ENCODE data around the gene AJM1. TPM values are rescaled to one million over a fixed set of nuclear protein-coding genes. Genes with fewer than 3 reads are reported as not detected.

The AJM1 gene
- total and polyA plus RNA-seq, 5 donors from 2014 or later, result 0.10 to 4.3 (median 0.11) TPM; not detected in 2

DNA sequence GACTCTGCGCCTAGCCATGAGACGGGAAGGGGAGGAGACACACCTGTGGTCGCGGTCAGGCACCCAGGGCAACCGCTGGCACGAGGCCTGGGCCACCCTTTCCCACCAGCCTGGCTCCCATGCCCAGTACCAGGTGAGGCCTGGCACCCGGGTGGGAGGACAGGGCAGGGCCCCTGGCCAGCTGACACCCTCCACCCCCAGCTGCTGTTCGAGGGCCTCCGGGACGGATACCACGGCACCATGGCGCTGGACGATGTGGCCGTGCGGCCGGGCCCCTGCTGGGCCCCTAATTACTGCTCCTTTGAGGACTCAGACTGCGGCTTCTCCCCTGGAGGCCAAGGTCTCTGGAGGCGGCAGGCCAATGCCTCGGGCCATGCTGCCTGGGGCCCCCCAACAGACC lies 14.9 kb downstream of the AJM1 start:
- Mint-ChIP-seq H3K27me3 (no peaks in the 10 kb centered on the region), H3K4me1 (peaks cover 0 to 2% (median 0%) of the 10 kb centered on the region in 4 donors), H3K9me3 (peaks cover 0 to 1% (median 0%) of the 10 kb centered on the region in 7 donors), H3K27ac (no peak overlapping the region), H3K4me3 (no peak overlapping the region), H3K36me3 (peaks cover 3% of the 10 kb centered on the region)
- Histone ChIP-seq H3K4me1 (ENCODE audit: control insufficient read depth, insufficient read depth, low read length, poor library complexity, severe bottlenecking) (no peaks in the 10 kb centered on the region), H3K4me3 (ENCODE audit: low read depth, low read length) (no peak overlapping the region), H3K27me3 (ENCODE audit: control insufficient read depth, insufficient read depth, low read length) (no peaks in the 10 kb centered on the region), H3K36me3 (ENCODE audit: control insufficient read depth, insufficient read depth, low read length) (peaks cover 9% of the 10 kb centered on the region), H3K27ac (ENCODE audit: insufficient read depth, low read length, poor library complexity, severe bottlenecking) (no peak overlapping the region), H3K9me3 (ENCODE audit: control insufficient read depth in 2 of 2, low read length in 2 of 2) (no peaks in the 10 kb centered on the region)
- ATAC-seq (ENCODE audit: low read depth in 2 of 2) (no peak), DNase-seq (no peak)

DNA sequence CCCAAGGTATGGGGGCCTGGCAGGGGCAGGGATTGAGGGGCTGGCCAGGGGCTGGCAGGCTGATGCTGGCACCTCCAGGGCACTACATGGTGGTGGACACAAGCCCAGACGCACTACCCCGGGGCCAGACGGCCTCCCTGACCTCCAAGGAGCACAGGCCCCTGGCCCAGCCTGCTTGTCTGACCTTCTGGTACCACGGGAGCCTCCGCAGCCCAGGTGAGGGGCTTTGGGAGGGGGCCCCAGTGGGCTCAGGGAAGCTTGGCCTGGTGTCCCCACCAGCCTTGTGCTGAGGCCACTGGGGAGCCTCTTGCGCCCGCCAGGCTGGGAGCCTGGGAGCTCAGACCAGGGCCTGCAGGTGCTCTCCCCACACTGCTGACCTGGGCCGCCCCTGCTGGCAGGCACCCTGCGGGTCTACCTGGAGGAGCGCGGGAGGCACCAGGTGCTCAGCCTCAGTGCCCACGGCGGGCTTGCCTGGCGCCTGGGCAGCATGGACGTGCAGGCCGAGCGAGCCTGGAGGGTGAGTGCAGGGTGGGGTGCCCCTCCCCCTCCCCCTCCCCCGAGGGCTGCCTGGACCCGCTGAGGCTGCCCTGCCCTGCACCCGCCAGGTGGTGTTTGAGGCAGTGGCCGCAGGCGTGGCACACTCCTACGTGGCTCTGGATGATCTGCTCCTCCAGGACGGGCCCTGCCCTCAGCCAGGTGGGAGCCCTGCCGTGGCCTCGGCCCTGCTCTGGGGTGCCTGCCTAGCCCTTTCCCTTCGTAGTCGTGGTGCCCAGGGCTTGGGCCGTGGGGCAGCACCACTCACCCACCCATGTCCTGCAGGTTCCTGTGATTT lies 15.5 kb downstream of the AJM1 start:
- H3K4me1 ChIP-seq (ENCODE audit: control insufficient read depth, insufficient read depth, low read length, poor library complexity, severe bottlenecking), result no peaks in the 10 kb centered on the region
- no peak overlapping the region for H3K27ac Mint-ChIP-seq
- no peaks in the 10 kb centered on the region for H3K9me3 ChIP-seq (ENCODE audit: control insufficient read depth in 2 of 2, low read length in 2 of 2)
- H3K4me3 ChIP-seq (ENCODE audit: low read depth, low read length), result no peak overlapping the region
- peaks cover 16% of the 10 kb centered on the region for H3K36me3 ChIP-seq (ENCODE audit: control insufficient read depth, insufficient read depth, low read length)
- H3K9me3 Mint-ChIP-seq, result peaks cover 0 to 1% (median 0%) of the 10 kb centered on the region in 7 donors
- no peaks in the 10 kb centered on the region for H3K27me3 Mint-ChIP-seq
- H3K27me3 ChIP-seq (ENCODE audit: control insufficient read depth, insufficient read depth, low read length), result no peaks in the 10 kb centered on the region
- H3K27ac ChIP-seq (ENCODE audit: insufficient read depth, low read length, poor library complexity, severe bottlenecking), result no peak overlapping the region
- peaks cover 0 to 2% (median 0%) of the 10 kb centered on the region in 4 donors for H3K4me1 Mint-ChIP-seq
- H3K4me3 Mint-ChIP-seq, result no peak overlapping the region
- no peak for DNase-seq
- no peak for ATAC-seq (ENCODE audit: low read depth in 2 of 2)
- H3K36me3 Mint-ChIP-seq, result peaks cover 3% of the 10 kb centered on the region

DNA sequence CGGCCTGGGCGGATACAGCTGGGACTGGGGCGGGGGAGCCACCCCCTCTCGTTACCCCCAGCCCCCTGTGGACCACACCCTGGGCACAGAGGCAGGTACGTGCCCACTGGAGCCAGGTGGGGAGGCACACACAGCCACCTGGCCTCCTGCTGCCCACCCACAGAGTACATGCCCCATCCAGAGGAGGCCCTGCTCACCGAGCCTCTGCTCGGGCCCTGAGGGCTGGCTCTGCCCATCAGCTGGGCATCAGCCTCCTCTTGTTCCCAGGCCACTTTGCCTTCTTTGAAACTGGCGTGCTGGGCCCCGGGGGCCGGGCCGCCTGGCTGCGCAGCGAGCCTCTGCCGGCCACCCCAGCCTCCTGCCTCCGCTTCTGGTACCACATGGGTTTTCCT lies 16.2 kb downstream of the AJM1 start:
- ATAC-seq (ENCODE audit: low read depth in 2 of 2) (no peak), DNase-seq (no peak)
- Histone ChIP-seq H3K4me3 (ENCODE audit: low read depth, low read length) (no peak overlapping the region), H3K4me1 (ENCODE audit: control insufficient read depth, insufficient read depth, low read length, poor library complexity, severe bottlenecking) (no peaks in the 10 kb centered on the region), H3K36me3 (ENCODE audit: control insufficient read depth, insufficient read depth, low read length) (peaks cover 22% of the 10 kb centered on the region), H3K27ac (ENCODE audit: insufficient read depth, low read length, poor library complexity, severe bottlenecking) (no peak overlapping the region), H3K9me3 (ENCODE audit: control insufficient read depth in 2 of 2, low read length in 2 of 2) (no peaks in the 10 kb centered on the region), H3K27me3 (ENCODE audit: control insufficient read depth, insufficient read depth, low read length) (no peaks in the 10 kb centered on the region)
- Mint-ChIP-seq H3K4me1 (peaks cover 0 to 2% (median under 1%) of the 10 kb centered on the region in 4 donors), H3K27ac (no peak overlapping the region), H3K36me3 (peaks cover 3% of the 10 kb centered on the region), H3K9me3 (peaks cover 0 to 1% (median 0%) of the 10 kb centered on the region in 7 donors), H3K4me3 (no peak overlapping the region), H3K27me3 (no peaks in the 10 kb centered on the region)

DNA sequence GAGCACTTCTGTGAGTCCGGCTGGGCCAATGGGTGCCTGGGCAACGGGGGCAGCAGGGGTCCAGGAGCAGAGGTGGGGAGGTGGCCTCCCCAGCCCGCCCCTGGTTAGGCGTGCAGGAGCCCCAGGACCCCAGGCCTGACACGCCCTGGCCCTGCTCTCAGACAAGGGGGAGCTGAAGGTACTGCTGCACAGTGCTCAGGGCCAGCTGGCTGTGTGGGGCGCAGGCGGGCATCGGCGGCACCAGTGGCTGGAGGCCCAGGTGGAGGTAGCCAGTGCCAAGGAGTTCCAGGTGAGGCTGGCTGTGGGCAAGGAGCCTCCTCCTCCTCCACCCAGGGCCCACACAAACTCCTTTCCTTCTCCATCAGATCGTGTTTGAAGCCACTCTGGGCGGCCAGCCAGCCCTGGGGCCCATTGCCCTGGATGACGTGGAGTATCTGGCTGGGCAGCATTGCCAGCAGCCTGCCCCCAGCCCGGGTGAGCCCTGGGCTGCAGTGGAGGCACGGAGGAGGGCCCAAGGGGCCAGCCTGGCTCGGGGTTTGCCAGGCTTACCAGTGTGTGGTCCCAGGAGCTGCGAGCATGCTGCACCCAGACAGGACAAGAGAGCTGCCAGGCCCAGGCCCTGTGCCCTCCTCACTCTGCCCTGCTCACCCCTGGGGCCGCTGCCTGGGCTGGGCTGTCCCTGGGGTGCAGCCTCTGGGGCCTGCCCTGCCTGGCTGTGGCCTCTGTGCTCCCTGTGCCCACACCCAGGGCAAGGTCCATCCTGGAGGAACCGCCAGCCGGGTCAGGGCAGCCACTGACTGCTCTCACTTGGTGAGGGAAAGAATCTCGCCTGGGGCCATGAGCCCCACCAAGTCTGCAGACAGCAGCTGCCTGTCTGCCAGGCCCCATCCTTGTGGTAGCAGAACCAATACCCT lies 16.8 kb downstream of the AJM1 start:
- H3K36me3 ChIP-seq (ENCODE audit: control insufficient read depth, insufficient read depth, low read length), result peaks cover 28% of the 10 kb centered on the region
- no peaks in the 10 kb centered on the region for H3K4me1 ChIP-seq (ENCODE audit: control insufficient read depth, insufficient read depth, low read length, poor library complexity, severe bottlenecking)
- no peaks in the 10 kb centered on the region for H3K9me3 ChIP-seq (ENCODE audit: control insufficient read depth in 2 of 2, low read length in 2 of 2)
- H3K27ac ChIP-seq (ENCODE audit: insufficient read depth, low read length, poor library complexity, severe bottlenecking), result no peak overlapping the region
- no peaks in the 10 kb centered on the region for H3K27me3 Mint-ChIP-seq
- no peak for ATAC-seq (ENCODE audit: low read depth in 2 of 2)
- H3K27ac Mint-ChIP-seq, result no peak overlapping the region
- no peaks in the 10 kb centered on the region for H3K27me3 ChIP-seq (ENCODE audit: control insufficient read depth, insufficient read depth, low read length)
- peaks cover 0 to 7% (median 6%) of the 10 kb centered on the region in 4 donors for H3K4me1 Mint-ChIP-seq
- H3K4me3 ChIP-seq (ENCODE audit: low read depth, low read length), result no peak overlapping the region
- H3K36me3 Mint-ChIP-seq, result peaks cover 7% of the 10 kb centered on the region
- H3K9me3 Mint-ChIP-seq, result peaks cover 0 to 1% (median 0%) of the 10 kb centered on the region in 7 donors
- H3K4me3 Mint-ChIP-seq, result no peak overlapping the region
- no peak for DNase-seq

DNA sequence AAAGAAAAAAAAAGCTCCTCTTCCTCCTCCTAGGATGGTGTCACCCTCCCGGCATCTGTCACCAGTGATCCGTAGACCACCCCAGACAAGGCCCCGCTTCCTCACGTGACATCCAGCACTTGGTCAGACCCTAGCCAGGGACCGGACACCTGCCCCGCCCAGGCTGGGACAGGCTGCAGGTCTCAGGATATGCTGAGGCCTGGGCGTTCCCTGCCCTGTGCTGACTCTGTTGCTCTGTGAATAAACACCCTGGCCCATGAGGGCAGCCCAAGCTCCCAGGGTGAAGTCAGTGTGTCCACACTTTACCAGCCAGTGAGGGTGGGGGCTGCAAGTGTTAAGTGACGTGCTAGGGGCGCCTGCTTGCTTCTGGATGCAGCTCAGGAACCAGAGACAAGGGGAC lies 18.3 kb downstream of the AJM1 start:
- no peak overlapping the region for H3K27ac Mint-ChIP-seq
- H3K4me1 Mint-ChIP-seq, result peaks cover 0 to 19% (median 10%) of the 10 kb centered on the region in 4 donors
- Histone ChIP-seq H3K27ac (ENCODE audit: insufficient read depth, low read length, poor library complexity, severe bottlenecking) (no peak overlapping the region), H3K27me3 (ENCODE audit: control insufficient read depth, insufficient read depth, low read length) (no peaks in the 10 kb centered on the region), H3K9me3 (ENCODE audit: control insufficient read depth in 2 of 2, low read length in 2 of 2) (no peaks in the 10 kb centered on the region), H3K36me3 (ENCODE audit: control insufficient read depth, insufficient read depth, low read length) (peaks cover 28% of the 10 kb centered on the region), H3K4me3 (ENCODE audit: low read depth, low read length) (no peak overlapping the region), H3K4me1 (ENCODE audit: control insufficient read depth, insufficient read depth, low read length, poor library complexity, severe bottlenecking) (peaks cover 9% of the 10 kb centered on the region)
- H3K9me3 Mint-ChIP-seq, result peaks cover 0 to 1% (median 0%) of the 10 kb centered on the region in 7 donors
- peak overlapping the region in 1 of 4 donors; percentile 48 for H3K4me3 Mint-ChIP-seq
- DNase-seq (no peak), ATAC-seq (ENCODE audit: low read depth in 2 of 2) (no peak)
- H3K27me3 Mint-ChIP-seq, result no peaks in the 10 kb centered on the region
- H3K36me3 Mint-ChIP-seq, result peaks cover 10% of the 10 kb centered on the region

DNA sequence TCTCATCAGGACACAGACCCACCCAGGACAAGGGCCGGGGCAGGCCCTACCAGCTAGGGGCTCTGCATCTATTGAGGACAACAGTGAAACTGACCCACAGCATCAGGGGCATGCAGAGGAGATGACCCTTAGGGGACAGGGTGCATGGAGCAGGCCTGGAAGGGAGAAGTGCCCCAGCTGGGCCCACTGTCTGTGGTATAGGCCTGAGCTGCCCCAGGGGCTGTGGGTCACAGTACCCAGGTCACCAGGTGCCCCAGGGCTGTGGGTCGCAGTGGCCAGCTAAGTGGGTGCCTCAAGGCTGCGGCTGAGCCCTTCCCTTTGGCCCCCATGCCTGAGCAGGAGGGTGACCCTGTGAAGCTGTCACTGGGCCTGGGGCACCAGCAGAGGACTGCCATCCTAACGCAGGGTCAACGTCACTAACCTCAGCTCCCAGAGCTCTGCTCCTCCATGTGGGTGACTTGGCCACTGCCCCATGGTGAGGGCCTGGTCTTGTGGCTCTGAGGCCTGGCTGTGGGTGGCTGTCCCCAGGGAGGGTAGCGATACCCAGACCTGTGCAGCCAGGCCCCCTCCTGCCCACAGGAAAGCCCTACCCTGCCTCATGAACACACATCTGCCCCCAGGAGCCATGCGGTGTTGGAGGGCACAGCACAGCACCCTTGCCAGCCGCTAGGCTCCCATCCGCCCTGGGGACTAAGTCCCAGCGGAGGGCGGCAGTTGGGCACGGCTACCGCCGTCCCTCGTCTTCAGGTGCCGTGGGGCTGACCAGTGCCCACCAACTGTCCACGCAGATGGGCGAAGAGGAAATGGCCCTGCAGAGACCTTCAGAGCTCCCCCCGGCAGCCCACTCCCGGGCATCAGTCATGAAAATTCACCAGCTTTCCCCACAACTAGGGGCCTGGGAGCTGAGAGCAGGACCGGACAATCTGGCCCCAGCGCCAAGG lies 18.9 kb downstream of the AJM1 start:
- Mint-ChIP-seq H3K4me3 (no peak overlapping the region), H3K4me1 (peaks cover 0 to 19% (median 10%) of the 10 kb centered on the region in 4 donors), H3K36me3 (peaks cover 10% of the 10 kb centered on the region), H3K27ac (no peak overlapping the region), H3K9me3 (peaks cover 0 to 1% (median 0%) of the 10 kb centered on the region in 7 donors), H3K27me3 (no peaks in the 10 kb centered on the region)
- peaks cover 28% of the 10 kb centered on the region for H3K36me3 ChIP-seq (ENCODE audit: control insufficient read depth, insufficient read depth, low read length)
- H3K27me3 ChIP-seq (ENCODE audit: control insufficient read depth, insufficient read depth, low read length), result no peaks in the 10 kb centered on the region
- no peak overlapping the region for H3K4me3 ChIP-seq (ENCODE audit: low read depth, low read length)
- ATAC-seq (ENCODE audit: low read depth in 2 of 2) (no peak), DNase-seq (no peak)
- no peak overlapping the region for H3K27ac ChIP-seq (ENCODE audit: insufficient read depth, low read length, poor library complexity, severe bottlenecking)
- peaks cover 11% of the 10 kb centered on the region for H3K4me1 ChIP-seq (ENCODE audit: control insufficient read depth, insufficient read depth, low read length, poor library complexity, severe bottlenecking)
- no peaks in the 10 kb centered on the region for H3K9me3 ChIP-seq (ENCODE audit: control insufficient read depth in 2 of 2, low read length in 2 of 2)

DNA sequence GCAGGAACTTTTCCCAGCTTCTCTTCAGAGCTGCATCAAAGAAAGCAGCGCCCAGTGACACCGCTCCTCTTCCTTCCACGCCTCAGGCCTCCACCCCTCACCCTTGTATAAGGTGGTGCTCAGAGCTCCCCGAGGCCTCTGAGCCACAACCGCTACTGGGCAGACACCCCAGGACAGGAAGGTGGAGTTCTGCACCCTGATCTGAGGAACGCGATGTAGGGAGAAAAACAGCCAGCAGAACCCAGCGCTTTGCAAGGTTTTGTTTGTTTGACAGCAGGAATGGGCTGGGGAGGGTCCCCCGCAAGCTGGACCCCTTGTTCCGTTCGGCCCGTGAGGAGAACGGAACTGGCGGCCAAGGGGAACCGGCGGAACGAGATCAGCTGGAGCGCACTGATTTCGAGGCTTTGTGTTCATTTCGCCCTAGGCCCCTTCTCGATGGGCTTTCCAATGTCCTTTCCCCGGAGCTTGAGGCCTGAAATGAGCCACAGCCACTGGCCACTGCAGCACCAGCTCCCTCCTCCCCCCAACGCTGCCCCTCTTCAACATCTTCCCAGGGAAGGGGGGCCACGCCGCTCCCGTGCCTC lies 19.7 kb downstream of the AJM1 start:
- no peak overlapping the region for H3K4me3 Mint-ChIP-seq
- no peak overlapping the region for H3K4me3 ChIP-seq (ENCODE audit: low read depth, low read length)
- no peaks in the 10 kb centered on the region for H3K27me3 ChIP-seq (ENCODE audit: control insufficient read depth, insufficient read depth, low read length)
- no peak for DNase-seq
- ATAC-seq (ENCODE audit: low read depth in 2 of 2), result no peak
- peaks cover 0 to 1% (median 0%) of the 10 kb centered on the region in 7 donors for H3K9me3 Mint-ChIP-seq
- no peaks in the 10 kb centered on the region for H3K9me3 ChIP-seq (ENCODE audit: control insufficient read depth in 2 of 2, low read length in 2 of 2)
- H3K36me3 ChIP-seq (ENCODE audit: control insufficient read depth, insufficient read depth, low read length), result peaks cover 28% of the 10 kb centered on the region
- no peak overlapping the region for H3K27ac Mint-ChIP-seq
- H3K36me3 Mint-ChIP-seq, result peaks cover 10% of the 10 kb centered on the region
- peaks cover 0 to 19% (median 10%) of the 10 kb centered on the region in 4 donors for H3K4me1 Mint-ChIP-seq
- H3K4me1 ChIP-seq (ENCODE audit: control insufficient read depth, insufficient read depth, low read length, poor library complexity, severe bottlenecking), result peaks cover 11% of the 10 kb centered on the region
- H3K27me3 Mint-ChIP-seq, result no peaks in the 10 kb centered on the region
- no peak overlapping the region for H3K27ac ChIP-seq (ENCODE audit: insufficient read depth, low read length, poor library complexity, severe bottlenecking)
